Gastroesophageal sphincter (tissue), 3 donors: ENCODE results near the gene BCL2L13.

Source experiments
- POLR2A ChIP-seq, 2 donors: fragments of 450-650 bp; IDR thresholded peaks; one replicate each; pipeline ENCODE4 v1.6.1; 2017; ENCODE audit warnings: antibody characterized with exemption in 2 of 2, mild to moderate bottlenecking in 2 of 2, moderate library complexity in 1 of 2
- POLR2AphosphoS5 ChIP-seq: sonication (generic); formaldehyde crosslinking; IDR thresholded peaks from one replicate; pipeline ENCODE4 v1.6.1; 2017; ENCODE audit warnings: antibody characterized with exemption
- TF ChIP-seq, protein P1 (sequence below), 4 experiments: fragments of 200-600 bp in 2 of 4; fragments of 450-650 bp in 2 of 4; sonication (generic) in 1 of 4; IDR thresholded peaks; one replicate each; pipeline ENCODE4 v1.5.1; 2017 to 2019; ENCODE audit warnings: antibody characterized with exemption in 4 of 4, mild to moderate bottlenecking in 2 of 4, moderate library complexity in 2 of 4

DNA sequence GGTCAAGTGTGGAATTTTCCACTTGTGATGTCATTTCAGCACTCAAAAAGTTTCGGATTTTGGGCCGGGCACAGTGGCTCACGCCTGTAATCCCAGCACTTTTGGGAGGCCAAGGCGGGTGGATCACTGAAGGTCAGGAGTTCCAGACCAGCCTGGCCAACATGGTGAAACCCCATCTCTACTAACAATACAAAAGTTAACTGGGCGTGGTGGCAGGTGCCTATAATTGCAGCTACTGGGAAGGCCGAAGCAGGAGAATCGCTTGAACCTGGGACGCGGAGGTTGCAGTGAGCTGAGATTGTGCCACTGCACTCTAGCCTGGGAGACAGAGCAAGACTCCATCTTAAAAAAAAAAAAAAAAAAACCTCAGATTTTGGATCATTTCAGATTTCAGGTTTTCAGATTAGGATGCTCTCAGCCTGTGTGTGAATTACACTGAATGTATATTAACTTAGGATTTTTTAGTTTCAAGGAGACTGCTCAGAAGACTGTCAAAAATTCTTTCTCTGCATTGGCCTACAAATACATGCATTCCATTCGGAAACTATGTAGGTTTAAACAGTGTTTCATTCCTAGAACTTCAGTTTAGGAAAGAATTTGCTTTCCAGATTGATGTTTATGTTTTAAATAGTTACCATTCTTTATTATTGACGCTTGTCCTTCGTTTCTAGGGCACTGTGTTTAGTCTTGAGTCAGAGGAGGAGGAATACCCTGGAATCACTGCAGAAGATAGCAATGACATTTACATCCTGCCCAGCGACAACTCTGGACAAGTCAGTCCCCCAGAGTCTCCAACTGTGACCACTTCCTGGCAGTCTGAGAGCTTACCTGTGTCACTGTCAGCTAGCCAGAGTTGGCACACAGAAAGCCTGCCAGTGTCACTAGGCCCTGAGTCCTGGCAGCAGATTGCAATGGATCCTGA lies 87.7 kb downstream of the BCL2L13 start:
- TF ChIP-seq POLR2A (IDR thresholded peaks at IDR 0.05) (no peak), POLR2AphosphoS5 (no peak)
- TF ChIP-seq, protein P1, sequence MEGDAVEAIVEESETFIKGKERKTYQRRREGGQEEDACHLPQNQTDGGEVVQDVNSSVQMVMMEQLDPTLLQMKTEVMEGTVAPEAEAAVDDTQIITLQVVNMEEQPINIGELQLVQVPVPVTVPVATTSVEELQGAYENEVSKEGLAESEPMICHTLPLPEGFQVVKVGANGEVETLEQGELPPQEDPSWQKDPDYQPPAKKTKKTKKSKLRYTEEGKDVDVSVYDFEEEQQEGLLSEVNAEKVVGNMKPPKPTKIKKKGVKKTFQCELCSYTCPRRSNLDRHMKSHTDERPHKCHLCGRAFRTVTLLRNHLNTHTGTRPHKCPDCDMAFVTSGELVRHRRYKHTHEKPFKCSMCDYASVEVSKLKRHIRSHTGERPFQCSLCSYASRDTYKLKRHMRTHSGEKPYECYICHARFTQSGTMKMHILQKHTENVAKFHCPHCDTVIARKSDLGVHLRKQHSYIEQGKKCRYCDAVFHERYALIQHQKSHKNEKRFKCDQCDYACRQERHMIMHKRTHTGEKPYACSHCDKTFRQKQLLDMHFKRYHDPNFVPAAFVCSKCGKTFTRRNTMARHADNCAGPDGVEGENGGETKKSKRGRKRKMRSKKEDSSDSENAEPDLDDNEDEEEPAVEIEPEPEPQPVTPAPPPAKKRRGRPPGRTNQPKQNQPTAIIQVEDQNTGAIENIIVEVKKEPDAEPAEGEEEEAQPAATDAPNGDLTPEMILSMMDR (IDR thresholded peaks at IDR 0.05): no peak
